GM23338 (cell line): ENCODE data around the gene CDR2. TPM values are rescaled to one million over a fixed set of nuclear protein-coding genes. Genes with fewer than 3 reads are reported as not detected.

Experiments used
- ATAC-seq: fragments of 200-7000 bp; cut with Tn5 transposase; 3 replicates; pipeline ENCODE4 v1.9.1; 2020
- DNase-seq: peaks from one replicate; pipeline ENCODE4 v3.0.0-alpha.2; 2015; ENCODE audit warnings: low spot score
- H2AFZ ChIP-seq: fragments of 200-600 bp; sonication (generic); 2 replicates; pipeline ENCODE4 v1.8.0; 2016; ENCODE audit warnings: antibody characterized with exemption, mild to moderate bottlenecking, moderate library complexity
- H3F3A ChIP-seq: fragments of 200-600 bp; sonication (generic); replicated peaks from 2 replicates; pipeline ENCODE4 v1.8.0; 2017; ENCODE audit warnings: antibody characterized with exemption, mixed run types, low read depth
- H3K27ac ChIP-seq: fragments of 200-600 bp; sonication (generic); 2 replicates; pipeline ENCODE4 v1.6.1; 2016; ENCODE audit warnings: low read depth
- H3K27me3 ChIP-seq: fragments of 200-600 bp; sonication (generic); 2 replicates; pipeline ENCODE4 v1.8.0; 2016; ENCODE audit warnings: mild to moderate bottlenecking, mixed run types, moderate library complexity; ENCODE audit not compliant: insufficient read depth
- H3K36me3 ChIP-seq: fragments of 200-600 bp; sonication (generic); 2 replicates; pipeline ENCODE4 v1.8.0; 2016; ENCODE audit warnings: mild to moderate bottlenecking; ENCODE audit not compliant: insufficient read depth
- H3K4me1 ChIP-seq: fragments of 200-600 bp; sonication (generic); 2 replicates; pipeline ENCODE4 v1.8.0; 2016; ENCODE audit warnings: mild to moderate bottlenecking, moderate library complexity; ENCODE audit not compliant: insufficient read depth
- H3K4me2 ChIP-seq: fragments of 200-600 bp; sonication (generic); 2 replicates; pipeline ENCODE4 v1.7.1; 2017; ENCODE audit warnings: mixed run types
- H3K4me3 ChIP-seq: fragments of 200-600 bp; sonication (generic); 2 replicates; pipeline ENCODE4 v1.6.1; 2016; ENCODE audit warnings: mixed run types
- H3K79me2 ChIP-seq: fragments of 200-600 bp; sonication (generic); replicated peaks from 2 replicates; pipeline ENCODE4 v1.8.0; 2017; ENCODE audit warnings: mild to moderate bottlenecking; ENCODE audit not compliant: insufficient read depth
- H3K9me2 ChIP-seq: fragments of 200-600 bp; sonication (generic); 2 replicates; pipeline ENCODE4 v1.8.0; 2017; ENCODE audit not compliant: insufficient read depth
- H4K20me1 ChIP-seq: fragments of 200-600 bp; sonication (generic); replicated peaks from 2 replicates; pipeline ENCODE4 v1.8.0; 2017; ENCODE audit warnings: mild to moderate bottlenecking; ENCODE audit not compliant: insufficient read depth
- H3K27ac Mint-ChIP-seq: 2 replicates; pipeline ENCODE4 v1.8.0; 2020; ENCODE audit warnings: inconsistent platforms, mild to moderate bottlenecking, moderate library complexity, mixed read lengths
- H3K27me3 Mint-ChIP-seq: 3 replicates; pipeline ENCODE4 v1.8.0; 2022; ENCODE audit warnings: low read depth, mild to moderate bottlenecking, moderate library complexity, mixed read lengths, inconsistent platforms; ENCODE audit not compliant: insufficient read depth, poor library complexity
- H3K36me3 Mint-ChIP-seq: 3 replicates; pipeline ENCODE4 v1.8.0; 2021; ENCODE audit warnings: low read depth, mild to moderate bottlenecking, inconsistent platforms, moderate library complexity, mixed read lengths
- H3K4me1 Mint-ChIP-seq: 3 replicates; pipeline ENCODE4 v1.8.0; 2020; ENCODE audit warnings: mild to moderate bottlenecking, inconsistent platforms, mixed read lengths
- H3K4me3 Mint-ChIP-seq: 3 replicates; pipeline ENCODE4 v1.8.0; 2021; ENCODE audit warnings: moderate library complexity, mild to moderate bottlenecking, inconsistent platforms, mixed read lengths
- H3K9me3 Mint-ChIP-seq: 3 replicates; pipeline ENCODE4 v1.8.0; 2020; ENCODE audit warnings: moderate library complexity, mild to moderate bottlenecking, inconsistent platforms, mixed read lengths
- CREB1 ChIP-seq: fragments of 250-450 bp; sonication (Bioruptor Pico); IDR thresholded peaks from 2 replicates; pipeline ENCODE4 v1.5.0; 2020; ENCODE audit warnings: low read depth, mild to moderate bottlenecking, moderate library complexity
- ETS1 ChIP-seq: IDR thresholded peaks from 2 replicates; pipeline ENCODE4 v1.6.1; 2016; ENCODE audit warnings: antibody characterized with exemption
- EZH2 ChIP-seq: fragments of 200-600 bp; sonication (generic); IDR thresholded peaks from one replicate; pipeline ENCODE4 v1.8.0; 2017; ENCODE audit warnings: antibody characterized with exemption, mild to moderate bottlenecking, low read depth; ENCODE audit not compliant: unreplicated experiment
- EZH2phosphoT487 ChIP-seq: fragments of 200-600 bp; sonication (generic); IDR thresholded peaks from one replicate; pipeline ENCODE4 v1.8.1; 2018; ENCODE audit warnings: antibody characterized with exemption; ENCODE audit not compliant: unreplicated experiment
- JUNB ChIP-seq: IDR thresholded peaks from one replicate; pipeline ENCODE4 v1.6.1; 2016; ENCODE audit warnings: antibody characterized with exemption; ENCODE audit not compliant: unreplicated experiment
- NANOG ChIP-seq: IDR thresholded peaks from 2 replicates; pipeline ENCODE4 v1.6.1; 2016; ENCODE audit warnings: antibody characterized with exemption, borderline replicate concordance
- POLR2AphosphoS5 ChIP-seq: IDR thresholded peaks from 2 replicates; pipeline ENCODE4 v1.6.1; 2016; ENCODE audit warnings: antibody characterized with exemption, low read depth
- STAT1 ChIP-seq: IDR thresholded peaks from one replicate; pipeline ENCODE4 v1.6.1; 2016; ENCODE audit warnings: antibody characterized with exemption; ENCODE audit not compliant: unreplicated experiment
- ZNF114 ChIP-seq: fragments of 250-450 bp; sonication (Bioruptor Pico); IDR thresholded peaks from 2 replicates; pipeline ENCODE4 v1.5.0; 2020; ENCODE audit warnings: mild to moderate bottlenecking, moderate library complexity
- ZNF331 ChIP-seq: fragments of 250-450 bp; sonication (Bioruptor Pico); IDR thresholded peaks from 2 replicates; pipeline ENCODE4 v1.5.0; 2020; ENCODE audit warnings: low read depth, mild to moderate bottlenecking, moderate library complexity
- ZNF462 ChIP-seq: fragments of 250-450 bp; sonication (Bioruptor Pico); IDR thresholded peaks from 2 replicates; pipeline ENCODE4 v1.5.0; 2020; ENCODE audit warnings: mild to moderate bottlenecking, moderate library complexity
- polyA plus RNA-seq: library from polyadenylated mRNA; unstranded; fragments of >200 nt; fragmentation: Nextera tagmentation; extraction: Ambion mirVana; gene quantifications from 2 replicates; pipeline ENCODE4 v1.2.1, GENCODE V29; 2016
- total RNA-seq: library from RNA; depleted of rRNA; stranded (reverse); fragments of >200 nt; shearing (Covaris generic); gene quantifications from 2 replicates; pipeline ENCODE4 v1.2.3, GENCODE V29; 2014
- TF ChIP-seq, protein P1 (sequence below): IDR thresholded peaks from one replicate; pipeline ENCODE4 v1.6.1; 2018; ENCODE audit warnings: antibody characterized with exemption; ENCODE audit not compliant: unreplicated experiment
- TF ChIP-seq, protein P2 (sequence below), 2 experiments: fragments of 200-600 bp in 1 of 2; sonication (generic) in 1 of 2; conservative IDR thresholded peaks; 2 replicates each; pipeline versions ENCODE4 v1.5.1 to v1.6.1; 2016 to 2017; ENCODE audit warnings: antibody characterized with exemption in 2 of 2, low read depth in 2 of 2, mild to moderate bottlenecking in 2 of 2, moderate library complexity in 1 of 2

CDR2 gene
- total and polyA plus RNA-seq, 2 experiments from 2014 or later, result 17.7 to 39.3 TPM

DNA sequence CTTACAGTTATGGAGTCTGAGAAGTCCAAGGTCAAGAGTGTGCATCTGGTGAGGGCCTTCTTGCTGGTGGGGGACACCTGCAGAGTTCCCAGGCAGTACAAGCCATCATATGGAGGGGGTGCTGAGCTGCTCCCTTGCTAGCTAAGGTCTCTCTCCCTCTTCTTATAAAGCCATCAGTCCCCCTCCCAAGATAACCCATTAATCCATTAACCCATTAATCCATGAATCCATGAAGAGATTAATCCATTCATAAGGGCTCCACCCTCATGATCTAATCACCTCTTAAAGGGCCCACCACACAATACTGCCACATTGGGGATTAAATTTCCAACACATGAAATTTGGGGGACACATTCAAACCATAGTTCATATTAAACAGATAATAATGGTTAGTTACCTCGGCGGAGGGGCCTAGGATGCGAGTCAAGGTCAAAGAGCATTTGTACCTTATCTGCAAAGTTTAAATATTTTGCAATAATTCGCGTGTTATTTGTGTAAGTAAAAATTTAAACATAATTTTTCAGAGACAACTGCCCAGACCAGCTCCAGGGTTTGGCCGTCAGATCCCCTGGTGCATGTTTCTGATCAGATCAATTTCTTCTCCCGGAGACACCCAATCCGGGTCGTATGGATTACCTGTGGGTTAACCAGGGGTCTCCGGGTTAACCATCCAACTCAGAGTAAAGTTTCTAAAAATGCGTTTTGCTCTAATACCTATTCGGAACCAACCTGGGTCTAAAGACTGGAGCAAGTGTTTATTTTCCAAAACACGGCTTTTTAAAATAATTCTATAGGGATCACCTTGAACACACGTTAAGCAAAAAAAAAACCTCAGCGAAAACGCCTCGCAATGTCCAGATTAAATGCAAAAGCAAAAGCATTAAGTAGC, 78.0 kb downstream of the CDR2 start:
- H3K27ac Mint-ChIP-seq, result no peak overlapping the region
- ATAC-seq, result peak; percentile 8
- Histone ChIP-seq H3K27me3 (no peaks in the 10 kb centered on the region), H3K36me3 (no peaks in the 10 kb centered on the region), H4K20me1 (peaks cover 31% of the 10 kb centered on the region), H3F3A (peaks cover 15% of the 10 kb centered on the region), H3K4me2 (peak overlapping the region; percentile 72), H3K4me1 (peaks cover 30% of the 10 kb centered on the region), H3K4me3 (peak overlapping the region; percentile 69), H3K27ac (no peak overlapping the region), H2AFZ (peak overlapping the region; percentile 63; the same call in 1 of the 2 replicates), H3K79me2 (peaks cover 40% of the 10 kb centered on the region), H3K9me2 (no peaks in the 10 kb centered on the region)
- TF ChIP-seq, protein P1, sequence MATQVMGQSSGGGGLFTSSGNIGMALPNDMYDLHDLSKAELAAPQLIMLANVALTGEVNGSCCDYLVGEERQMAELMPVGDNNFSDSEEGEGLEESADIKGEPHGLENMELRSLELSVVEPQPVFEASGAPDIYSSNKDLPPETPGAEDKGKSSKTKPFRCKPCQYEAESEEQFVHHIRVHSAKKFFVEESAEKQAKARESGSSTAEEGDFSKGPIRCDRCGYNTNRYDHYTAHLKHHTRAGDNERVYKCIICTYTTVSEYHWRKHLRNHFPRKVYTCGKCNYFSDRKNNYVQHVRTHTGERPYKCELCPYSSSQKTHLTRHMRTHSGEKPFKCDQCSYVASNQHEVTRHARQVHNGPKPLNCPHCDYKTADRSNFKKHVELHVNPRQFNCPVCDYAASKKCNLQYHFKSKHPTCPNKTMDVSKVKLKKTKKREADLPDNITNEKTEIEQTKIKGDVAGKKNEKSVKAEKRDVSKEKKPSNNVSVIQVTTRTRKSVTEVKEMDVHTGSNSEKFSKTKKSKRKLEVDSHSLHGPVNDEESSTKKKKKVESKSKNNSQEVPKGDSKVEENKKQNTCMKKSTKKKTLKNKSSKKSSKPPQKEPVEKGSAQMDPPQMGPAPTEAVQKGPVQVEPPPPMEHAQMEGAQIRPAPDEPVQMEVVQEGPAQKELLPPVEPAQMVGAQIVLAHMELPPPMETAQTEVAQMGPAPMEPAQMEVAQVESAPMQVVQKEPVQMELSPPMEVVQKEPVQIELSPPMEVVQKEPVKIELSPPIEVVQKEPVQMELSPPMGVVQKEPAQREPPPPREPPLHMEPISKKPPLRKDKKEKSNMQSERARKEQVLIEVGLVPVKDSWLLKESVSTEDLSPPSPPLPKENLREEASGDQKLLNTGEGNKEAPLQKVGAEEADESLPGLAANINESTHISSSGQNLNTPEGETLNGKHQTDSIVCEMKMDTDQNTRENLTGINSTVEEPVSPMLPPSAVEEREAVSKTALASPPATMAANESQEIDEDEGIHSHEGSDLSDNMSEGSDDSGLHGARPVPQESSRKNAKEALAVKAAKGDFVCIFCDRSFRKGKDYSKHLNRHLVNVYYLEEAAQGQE, result no peak
- TF ChIP-seq ZNF331 (CRISPR knock-in tag) (no peak), EZH2phosphoT487 (no peak), ZNF114 (no peak), JUNB (no peak), NANOG (no peak), ZNF462 (CRISPR knock-in tag) (no peak), STAT1 (no peak), EZH2 (no peak), POLR2AphosphoS5 (no peak), ETS1 (no peak), CREB1 (CRISPR knock-in tag) (no peak)
- TF ChIP-seq, protein P2, sequence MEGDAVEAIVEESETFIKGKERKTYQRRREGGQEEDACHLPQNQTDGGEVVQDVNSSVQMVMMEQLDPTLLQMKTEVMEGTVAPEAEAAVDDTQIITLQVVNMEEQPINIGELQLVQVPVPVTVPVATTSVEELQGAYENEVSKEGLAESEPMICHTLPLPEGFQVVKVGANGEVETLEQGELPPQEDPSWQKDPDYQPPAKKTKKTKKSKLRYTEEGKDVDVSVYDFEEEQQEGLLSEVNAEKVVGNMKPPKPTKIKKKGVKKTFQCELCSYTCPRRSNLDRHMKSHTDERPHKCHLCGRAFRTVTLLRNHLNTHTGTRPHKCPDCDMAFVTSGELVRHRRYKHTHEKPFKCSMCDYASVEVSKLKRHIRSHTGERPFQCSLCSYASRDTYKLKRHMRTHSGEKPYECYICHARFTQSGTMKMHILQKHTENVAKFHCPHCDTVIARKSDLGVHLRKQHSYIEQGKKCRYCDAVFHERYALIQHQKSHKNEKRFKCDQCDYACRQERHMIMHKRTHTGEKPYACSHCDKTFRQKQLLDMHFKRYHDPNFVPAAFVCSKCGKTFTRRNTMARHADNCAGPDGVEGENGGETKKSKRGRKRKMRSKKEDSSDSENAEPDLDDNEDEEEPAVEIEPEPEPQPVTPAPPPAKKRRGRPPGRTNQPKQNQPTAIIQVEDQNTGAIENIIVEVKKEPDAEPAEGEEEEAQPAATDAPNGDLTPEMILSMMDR (conservative IDR thresholded peaks at IDR 0.05; ENCODE audit: low read depth in 2 of 2), result no peak
- peak overlapping the region; percentile 95 for H3K4me3 Mint-ChIP-seq
- peaks cover 34% of the 10 kb centered on the region for H3K4me1 Mint-ChIP-seq
- peaks cover 9% of the 10 kb centered on the region; the same call in 1 of the 3 replicates for H3K9me3 Mint-ChIP-seq
- H3K27me3 Mint-ChIP-seq, result peaks cover 19% of the 10 kb centered on the region
- H3K36me3 Mint-ChIP-seq, result peaks cover 17% of the 10 kb centered on the region
- DNase-seq, result peak; percentile 49
